Pons (tissue), 1 donor: Measurements from ENCODE around the gene TULP4.
"Not testable (repeated sequence)": the region's sequence is repeated elsewhere in the genome, so short reads cannot be mapped to it uniquely, and the experiment has no call there.

Experiments used
- DNase-seq: peaks from one replicate; pipeline ENCODE4 v3.0.0-alpha.2; 2016; ENCODE audit warnings: low spot score

TULP4 gene

DNA sequence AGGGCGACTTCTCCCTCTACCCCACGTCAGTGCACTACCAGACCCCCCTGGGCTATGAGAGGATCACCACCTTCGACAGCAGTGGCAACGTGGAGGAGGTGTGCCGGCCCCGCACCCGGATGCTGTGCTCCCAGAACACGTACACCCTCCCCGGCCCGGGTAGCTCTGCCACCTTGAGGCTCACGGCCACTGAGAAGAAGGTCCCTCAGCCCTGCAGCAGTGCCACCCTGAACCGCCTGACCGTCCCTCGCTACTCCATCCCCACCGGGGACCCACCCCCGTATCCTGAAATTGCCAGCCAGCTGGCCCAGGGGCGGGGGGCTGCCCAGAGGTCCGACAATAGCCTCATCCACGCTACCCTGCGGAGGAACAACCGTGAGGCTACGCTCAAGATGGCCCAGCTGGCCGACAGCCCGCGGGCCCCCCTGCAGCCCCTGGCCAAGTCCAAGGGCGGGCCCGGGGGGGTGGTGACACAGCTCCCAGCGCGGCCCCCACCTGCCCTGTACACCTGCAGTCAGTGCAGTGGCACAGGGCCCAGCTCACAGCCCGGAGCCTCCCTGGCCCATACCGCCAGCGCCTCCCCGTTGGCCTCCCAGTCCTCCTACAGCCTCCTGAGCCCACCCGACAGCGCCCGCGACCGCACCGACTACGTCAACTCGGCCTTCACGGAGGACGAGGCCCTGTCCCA is 190.1 kb downstream of the TULP4 start:
- no peak for DNase-seq

DNA sequence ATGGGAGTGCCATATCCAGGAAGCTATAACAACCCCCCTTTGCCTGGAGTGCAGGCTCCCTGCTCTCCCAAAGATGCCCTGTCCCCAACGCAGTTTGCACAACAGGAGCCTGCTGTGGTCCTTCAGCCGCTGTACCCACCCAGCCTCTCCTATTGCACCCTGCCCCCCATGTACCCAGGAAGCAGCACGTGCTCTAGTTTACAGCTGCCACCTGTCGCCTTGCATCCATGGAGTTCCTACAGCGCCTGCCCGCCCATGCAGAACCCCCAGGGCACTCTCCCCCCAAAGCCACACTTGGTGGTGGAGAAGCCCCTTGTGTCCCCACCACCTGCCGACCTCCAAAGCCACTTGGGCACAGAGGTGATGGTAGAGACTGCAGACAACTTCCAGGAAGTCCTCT is 191.0 kb downstream of the TULP4 start:
- DNase-seq, result no peak

DNA sequence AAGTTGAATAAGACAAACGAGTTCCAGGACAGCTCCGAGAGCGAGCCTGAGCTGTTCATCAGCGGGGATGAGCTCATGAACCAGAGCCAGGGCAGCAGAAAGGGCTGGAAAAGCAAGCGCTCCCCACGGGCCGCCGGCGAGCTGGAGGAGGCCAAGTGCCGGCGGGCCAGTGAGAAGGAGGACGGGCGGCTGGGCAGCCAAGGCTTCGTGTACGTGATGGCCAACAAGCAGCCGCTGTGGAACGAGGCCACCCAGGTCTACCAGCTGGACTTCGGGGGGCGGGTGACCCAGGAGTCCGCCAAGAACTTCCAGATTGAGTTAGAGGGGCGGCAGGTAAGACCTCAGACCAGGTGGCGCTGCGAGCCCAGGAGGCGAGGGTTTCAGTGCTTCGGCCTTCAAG is 191.6 kb downstream of the TULP4 start:
- no peak for DNase-seq

DNA sequence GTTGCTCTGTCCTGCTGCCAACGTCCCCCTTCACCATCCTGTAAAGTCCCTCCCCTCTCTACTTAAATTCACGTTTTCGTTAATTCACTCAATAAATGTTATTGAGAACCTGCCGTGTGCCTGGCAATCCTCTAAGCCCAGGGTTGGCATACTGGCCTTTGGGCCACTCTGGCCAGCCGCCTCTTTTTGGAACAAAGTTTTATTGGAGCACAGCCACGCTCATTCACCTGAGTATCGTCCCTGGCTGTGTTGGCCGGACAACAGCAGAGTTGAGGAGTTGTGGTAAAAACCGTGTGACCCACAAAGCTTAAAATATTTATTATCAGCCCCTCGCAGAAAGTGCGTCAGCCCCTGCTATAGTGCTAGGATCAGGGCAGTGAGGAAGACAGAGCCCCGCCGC is 192.9 kb downstream of the TULP4 start:
- no peak for DNase-seq

DNA sequence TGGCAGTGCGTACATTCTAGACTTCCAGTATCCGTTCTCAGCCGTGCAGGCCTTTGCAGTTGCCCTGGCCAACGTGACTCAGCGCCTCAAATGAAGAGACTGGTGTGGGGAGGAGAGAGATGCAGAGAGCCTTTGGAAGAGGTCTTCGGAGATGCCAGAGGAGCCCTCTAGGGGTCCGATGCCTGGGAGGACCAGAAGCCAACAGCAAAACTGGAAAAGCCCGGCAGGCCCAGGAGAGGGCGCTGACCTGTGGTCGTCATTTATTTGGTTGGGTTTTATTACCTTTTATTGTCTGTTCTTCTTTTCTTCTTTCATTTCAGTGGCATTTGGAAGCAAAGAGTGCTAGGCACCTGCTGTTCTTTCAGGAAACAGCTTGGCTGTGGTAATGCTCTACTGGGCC is 194.3 kb downstream of the TULP4 start:
- DNase-seq, result no peak

DNA sequence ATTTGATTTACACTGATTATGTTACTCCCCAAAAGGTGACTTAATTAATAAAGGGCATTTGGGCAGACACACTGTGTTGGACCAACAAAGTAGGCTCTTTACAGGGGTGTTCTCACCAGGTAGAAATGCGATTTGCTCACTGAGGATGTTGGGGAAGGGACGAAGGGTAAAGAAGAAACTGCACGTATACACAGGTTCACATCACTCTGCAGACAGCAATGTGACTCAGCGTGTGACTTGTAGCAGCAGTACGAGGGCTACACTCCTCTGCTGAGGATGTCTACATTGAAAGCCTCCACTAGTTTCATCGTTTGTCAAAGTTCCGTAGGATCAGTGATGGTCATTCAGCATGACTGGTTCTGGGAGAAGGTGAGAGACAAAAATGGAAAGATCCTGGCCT is 194.9 kb downstream of the TULP4 start:
- DNase-seq, result no peak

DNA sequence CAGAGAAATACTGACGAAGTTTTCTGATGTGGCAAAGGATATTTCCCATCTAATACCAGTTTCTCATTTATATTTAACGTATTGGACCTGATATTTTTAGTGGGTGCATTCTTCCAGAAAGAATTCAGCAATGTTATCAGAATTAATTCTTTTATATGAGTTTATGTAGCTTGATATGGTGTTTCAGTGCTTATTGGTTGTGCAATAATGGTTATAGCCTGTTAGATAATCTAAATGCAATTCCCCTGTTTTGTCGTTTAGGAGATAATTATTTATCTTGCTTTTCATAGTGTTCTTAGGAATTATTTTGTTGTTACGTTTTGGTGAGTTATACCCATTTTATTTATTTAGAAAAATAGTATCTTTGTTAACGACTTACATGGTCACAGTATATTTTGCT is 196.2 kb downstream of the TULP4 start:
- DNase-seq, result no peak

DNA sequence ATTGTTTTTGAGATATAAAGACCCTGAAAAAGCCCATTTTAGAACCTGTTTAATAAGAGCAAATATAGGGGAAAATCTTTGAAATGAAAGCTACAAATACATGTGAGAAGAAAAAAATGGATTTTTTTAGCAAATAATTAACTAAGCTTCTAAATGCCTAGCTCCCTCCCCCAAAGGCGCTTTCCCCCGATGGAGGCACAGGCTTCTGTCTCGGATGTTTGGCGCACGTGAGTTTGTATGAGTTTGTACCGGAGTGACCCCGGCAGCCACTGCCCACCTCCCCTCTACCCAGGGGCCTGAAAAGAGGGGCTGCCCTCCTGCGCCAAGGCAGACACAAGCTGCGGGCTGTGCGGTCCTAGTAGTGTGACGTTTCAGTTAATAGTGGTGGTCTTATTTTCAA is 197.2 kb downstream of the TULP4 start:
- no peak for DNase-seq

DNA sequence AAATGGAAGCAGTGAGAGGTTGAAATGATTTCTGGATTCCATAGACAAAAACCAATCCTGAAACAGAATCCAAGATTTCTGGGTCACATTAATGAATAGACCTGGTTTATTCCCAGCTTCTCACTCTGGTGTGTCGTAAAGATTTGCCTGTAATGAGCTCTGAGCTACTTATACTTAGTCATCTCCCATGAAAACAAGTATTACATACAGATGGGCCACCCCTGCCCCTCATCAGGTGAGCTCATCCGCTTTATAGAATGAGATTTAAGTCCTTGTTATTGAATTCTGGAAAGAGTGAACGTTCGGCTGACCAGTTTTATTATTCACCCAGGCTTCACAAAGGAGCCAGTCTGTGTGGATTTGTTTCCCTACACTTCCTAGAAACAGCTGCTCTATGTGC is 200.5 kb downstream of the TULP4 start:
- DNase-seq, result peak; percentile 12

DNA sequence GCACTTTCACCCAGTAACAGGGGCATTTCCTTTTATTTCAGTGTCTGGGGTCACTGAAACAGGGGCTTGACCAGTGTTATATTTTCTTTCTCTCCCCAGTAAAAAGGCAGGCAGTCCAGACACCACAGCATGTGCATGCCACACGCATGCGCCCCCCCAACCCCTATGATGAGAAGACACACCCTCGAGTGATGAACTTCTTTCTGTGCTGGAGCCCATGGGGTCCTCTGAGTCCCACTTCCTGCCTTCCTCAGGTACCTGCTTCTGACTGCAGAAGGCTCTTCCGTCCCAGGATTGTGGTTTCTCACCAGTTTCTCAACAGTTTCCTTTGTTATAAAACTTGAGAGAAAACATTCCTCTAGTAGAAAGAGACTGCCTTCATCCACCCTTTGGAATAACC is 201.9 kb downstream of the TULP4 start:
- no peak for DNase-seq

DNA sequence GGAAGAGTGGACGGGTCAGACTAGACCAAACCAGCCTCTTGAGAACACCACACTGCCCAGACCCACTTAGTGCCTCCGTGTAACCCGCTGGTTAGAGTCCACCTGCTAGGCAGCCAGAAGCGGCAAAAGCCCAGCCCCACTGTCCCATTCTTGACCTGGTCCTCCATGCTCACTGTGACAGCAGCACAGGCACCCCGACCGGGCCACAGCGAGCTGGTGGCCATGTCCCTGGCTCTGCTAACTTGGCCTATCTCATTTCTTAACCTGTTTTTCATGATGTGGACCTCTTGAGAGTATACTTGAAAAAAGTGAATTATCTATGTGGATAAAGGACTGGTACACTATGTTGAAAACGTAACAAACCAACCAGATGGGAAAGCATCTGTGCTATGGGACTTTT is 202.7 kb downstream of the TULP4 start:
- no peak for DNase-seq

DNA sequence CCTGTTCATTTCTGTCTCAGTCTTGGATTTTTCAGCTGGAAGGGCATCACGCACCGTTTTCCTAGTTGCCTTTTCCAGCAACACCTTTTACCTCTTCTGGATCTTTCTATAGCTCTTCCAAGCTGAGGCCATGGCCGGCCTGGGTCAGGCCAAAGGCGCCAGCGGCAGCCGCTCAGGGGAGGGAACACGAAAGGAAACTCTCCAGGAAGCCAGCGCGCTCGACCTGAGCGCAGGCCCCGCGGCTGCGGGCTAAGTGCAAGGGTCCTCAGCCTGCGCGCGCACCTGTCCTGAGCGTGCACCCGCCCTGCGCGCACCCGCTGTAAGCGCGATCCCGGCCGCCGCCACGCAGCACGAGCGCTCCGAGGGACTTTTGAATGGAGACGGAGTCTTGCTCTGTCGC is 203.8 kb downstream of the TULP4 start:
- DNase-seq, result no peak

DNA sequence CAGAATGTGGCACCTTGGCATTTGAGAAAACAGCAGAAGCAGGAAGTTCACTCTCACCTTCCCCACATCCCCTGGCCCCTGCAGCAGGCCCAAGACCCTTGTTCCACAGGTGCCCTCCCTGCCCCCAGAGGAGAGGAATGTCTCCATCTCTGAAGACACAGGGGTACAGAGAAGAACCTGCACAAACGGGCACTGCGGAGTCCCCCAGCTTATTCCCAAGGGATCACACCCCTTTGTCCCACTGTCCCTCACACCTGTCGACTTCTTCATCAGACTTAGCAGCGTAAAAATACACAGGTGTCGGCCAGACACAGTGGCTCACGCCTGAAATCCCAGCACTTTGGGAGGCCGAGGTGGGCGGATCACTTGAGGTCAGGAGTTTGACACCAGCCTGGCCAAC is 204.8 kb downstream of the TULP4 start:
- no peak for DNase-seq

DNA sequence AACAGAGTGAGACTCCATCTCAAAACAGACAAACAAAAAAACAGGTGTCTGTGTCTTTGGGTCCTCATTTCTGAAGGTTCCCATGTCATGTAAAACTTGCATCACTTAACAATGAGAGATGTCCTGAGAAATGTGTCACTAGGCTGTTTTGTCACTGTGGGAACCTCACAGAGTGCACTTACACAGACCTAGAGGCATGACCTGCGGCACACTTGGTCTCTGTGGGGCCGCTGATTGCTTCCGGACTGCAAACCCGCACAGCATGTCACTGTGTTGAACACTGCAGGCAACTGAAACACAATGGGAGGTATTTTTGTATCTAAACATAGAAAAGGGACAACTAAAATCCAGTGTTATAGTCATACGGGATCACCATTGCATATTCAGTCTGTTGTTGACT is 205.3 kb downstream of the TULP4 start:
- no peak for DNase-seq

DNA sequence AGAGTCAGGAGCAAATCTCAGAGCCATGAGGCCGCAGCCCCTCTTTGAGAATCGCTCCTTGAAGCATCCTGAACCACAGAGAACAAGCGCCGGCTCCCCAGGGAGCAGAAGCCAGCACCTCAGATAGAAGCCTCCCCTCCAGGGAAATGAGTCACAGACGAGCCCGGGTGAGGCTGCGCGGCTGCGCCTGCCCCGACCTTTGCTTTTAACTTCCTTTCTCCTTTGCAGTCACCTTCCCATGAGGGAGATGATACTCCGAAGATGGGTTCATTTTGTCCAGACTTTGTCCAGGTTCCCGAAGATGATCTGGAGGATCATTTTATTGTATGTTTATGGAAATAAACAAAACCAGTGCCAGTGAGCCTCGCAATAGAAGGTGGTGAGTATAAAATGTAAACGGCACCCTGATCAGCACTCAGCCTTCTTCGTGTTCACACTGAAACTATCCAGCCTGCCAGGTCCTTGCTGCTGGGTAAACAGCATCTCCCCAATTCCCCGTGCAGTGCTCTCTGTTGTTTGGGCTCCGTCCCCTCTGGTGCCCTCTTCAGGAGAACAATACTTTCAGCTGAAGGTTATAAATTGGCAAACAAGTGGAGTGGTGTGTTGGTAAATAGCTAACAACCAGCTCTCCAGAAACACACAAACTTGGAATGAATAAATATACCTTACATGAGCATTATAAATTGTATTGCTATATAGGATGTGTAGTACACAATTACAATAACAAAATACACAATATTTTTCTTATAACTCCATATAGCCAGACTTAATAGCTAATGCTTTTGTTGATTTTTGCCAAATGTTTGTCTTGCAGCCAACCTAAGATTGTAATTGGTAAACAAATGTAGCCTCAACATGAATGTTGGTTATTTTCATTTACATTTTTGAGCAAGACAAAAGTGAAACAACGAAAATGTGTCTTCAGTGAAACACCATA is 206.2 kb downstream of the TULP4 start:
- peak; percentile 91 for DNase-seq

DNA sequence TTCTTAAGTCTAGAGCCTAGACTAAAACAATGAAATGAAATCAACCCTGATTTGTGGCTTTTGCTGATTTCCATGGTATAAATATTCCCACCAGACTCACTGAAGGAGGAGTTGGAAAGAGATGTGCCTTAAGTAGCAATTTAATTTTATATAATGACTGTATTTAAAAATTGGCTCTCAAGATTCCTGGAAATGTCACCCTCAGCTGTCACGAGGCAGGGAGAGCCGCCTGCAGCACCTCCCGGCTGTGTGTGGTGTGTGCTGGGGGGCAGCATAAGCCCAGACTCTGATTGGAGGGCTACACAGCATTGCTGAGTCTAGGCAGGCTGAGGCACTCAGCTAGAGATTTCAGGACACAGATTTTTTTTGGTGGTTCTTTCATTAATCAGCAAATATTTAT is 207.0 kb downstream of the TULP4 start:
- no peak for DNase-seq

DNA sequence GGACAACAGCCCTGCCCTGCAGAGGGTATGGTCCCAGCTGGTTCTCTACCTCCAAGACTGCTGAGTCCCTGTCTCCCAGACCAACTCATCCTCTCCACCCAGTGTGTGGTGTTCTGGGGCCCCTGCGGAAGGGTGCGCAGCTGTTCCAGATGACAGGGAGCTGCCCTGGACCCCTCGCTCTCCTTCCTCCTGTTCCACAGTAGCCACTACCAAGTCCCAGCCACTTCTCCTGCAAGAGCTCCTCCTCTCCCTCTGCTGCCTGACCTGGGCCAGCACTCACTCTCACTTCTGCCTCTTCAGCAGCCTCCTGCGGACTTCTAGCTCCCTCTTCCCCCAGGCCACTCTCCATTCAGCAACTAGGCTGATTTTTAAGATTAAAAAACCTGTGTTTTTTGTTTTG is 207.5 kb downstream of the TULP4 start:
- no peak for DNase-seq

DNA sequence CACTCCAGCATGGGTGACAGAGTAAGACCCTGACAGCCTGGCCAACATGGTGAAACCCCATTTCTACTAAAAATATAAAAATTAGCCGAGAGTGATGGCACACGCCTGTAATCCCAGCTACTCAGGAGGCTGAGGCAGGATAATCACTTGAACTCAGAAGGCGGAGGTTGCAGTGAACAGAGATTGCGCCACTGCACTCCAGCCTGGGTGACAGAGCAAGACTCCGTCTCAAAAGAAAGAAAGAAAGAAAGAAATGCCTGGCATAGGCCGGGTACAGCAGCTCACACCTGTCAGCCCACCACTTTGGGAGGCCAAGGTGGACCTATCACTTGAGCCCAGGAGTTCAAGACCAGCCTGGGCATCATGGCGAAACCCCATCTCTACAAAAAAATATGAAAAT is 208.7 kb downstream of the TULP4 start:
- DNase-seq, result not testable (repeated sequence)

DNA sequence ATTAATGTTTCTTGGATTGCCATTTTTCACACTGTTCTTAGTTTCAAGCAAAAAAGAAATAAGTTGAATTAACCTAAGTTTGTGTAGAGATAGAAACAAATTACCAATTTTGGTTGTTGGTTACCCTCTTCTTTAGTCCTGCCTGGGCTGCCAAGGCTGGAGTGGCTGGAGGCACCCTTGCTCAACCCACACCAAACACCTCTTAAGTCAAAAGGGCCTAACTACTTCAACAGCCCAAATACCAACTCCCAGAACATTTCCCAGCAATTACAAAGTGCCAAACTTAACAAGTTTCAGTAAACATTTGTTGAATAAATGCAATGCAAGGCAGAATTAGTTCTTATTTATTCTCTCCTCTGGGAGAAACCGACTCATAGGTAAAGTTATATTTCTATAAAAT is 209.5 kb downstream of the TULP4 start:
- no peak for DNase-seq

DNA sequence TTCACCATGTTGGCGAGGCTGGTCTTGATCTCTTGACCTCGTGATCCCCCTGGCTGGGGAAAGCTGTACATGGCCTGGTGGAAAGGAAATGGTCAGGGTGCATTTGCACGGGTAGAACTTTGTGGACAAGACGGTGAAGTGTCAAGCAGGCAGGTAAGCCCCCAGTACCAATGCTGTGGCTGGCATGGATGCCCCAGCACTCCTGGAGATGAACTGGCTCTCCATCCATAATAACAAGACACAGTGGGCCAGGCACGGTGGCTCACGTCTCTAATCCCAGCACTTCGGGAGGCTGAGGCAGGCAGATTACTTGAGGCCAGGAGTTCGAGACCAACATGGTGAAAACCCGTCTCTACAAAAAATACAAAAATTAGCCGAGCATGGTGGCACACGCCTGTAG is 210.4 kb downstream of the TULP4 start:
- DNase-seq, result no peak

DNA sequence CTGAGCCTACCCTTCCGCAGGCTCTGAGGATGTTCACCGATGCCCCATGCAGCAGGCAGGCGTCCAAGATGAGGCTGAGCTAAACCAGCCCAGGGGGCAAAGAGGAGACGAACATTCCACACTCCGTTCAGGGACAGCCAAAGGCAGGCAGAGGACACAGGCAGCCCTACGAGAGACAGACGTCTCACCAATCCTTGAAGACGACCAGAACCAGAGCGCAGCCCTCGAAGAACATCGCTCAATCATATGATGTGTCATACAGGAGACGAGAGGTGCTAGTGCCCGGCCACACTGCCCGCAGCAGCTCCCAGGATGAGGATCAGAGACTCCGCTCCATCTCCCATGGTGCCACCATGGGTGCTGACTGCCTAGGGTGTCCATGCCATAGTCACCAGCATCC is 212.0 kb downstream of the TULP4 start:
- no peak for DNase-seq

DNA sequence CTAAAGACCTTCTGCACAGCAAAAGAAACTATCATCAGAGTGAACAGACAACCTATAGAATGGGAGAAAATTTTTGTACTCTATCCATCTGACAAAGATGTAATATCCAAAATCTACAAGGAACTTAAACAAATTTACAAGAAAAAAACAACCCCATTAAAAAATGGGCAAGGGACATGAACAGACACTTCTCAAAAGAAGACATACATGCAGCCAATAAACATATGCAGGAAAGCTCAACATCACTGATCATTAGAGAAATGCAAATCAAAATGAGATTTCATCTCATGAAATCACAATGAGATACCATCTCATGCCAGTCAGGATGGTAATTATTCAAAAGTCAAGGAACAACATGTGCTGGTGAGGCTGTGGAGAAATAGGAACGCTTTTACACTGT is 215.6 kb downstream of the TULP4 start:
- not testable (repeated sequence) for DNase-seq

DNA sequence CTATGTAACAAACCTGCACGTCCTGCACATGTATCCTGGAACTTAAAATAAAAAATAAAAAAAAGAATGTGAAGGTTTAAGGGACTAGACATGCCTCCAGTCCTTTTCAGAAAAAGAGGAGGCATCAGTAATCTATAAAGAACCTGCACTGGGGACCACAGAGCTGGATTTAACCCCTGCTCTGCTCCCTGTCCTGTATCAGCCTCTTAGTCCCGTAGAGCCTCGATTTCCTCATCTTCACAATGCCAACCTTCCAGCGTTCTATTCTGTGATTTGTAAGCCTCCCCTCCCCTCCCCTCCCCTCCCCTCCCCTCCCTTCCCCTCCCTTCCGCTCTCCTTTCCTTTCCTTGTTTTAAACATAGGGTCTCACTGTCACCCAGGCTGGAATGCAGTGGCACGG is 216.6 kb downstream of the TULP4 start:
- no peak for DNase-seq

DNA sequence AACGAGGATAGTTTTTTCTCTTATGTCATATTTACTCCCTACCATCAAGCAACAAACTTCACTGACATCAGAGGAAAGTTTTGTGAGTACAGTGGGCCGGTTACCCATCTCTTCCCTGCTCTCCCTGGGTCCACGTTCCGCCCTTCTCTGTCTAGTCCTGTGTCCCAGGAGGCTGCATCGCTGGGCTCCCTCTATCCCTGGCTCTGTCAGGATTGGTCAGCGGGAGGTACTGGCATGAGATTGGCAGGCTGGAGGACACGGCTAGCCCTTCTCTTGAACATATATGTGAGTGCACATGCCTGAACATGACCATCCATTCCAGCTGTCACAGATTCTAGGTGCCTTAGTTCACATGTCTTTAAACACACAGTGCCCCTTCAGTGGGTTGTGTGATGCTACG is 217.4 kb downstream of the TULP4 start:
- no peak for DNase-seq
